Measurements from ENCODE around the gene GAB4.
"Not testable (repeated sequence)": the region's sequence is repeated elsewhere in the genome, so short reads cannot be mapped to it uniquely, and the experiment has no call there.

GAB4 gene

DNA sequence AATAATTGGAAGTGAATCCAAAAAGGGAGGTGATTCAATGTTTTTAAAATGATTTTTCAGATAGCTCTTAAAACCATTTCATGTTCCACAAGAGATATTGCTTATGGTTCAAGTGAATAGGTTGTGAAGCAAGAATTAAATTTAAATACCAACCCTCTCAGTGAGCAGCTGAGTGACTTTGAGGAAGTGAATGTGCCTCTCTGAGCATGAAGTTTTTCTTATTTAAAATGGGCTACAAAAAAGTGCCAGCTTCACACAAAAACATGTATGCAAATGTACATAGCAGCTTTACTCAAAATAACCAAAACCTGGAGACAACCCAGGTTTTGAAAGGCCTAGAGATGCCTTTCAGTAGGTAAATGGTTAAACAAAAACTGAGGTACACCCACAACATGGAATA lies 35.5 kb upstream of the GAB4 start:
- no peak overlapping the region for H3K18ac ChIP-seq (ENCODE audit: low read length)
- H3K9ac ChIP-seq (ENCODE audit: low read length) = no peak overlapping the region
- no peak overlapping the region for H2BK120ac ChIP-seq (ENCODE audit: low read depth, low read length)
- no peak overlapping the region for H3K23ac ChIP-seq (ENCODE audit: low read length)
- H3K79me2 ChIP-seq (ENCODE audit: control insufficient read depth, insufficient read depth, low read length) = no peaks in the 10 kb centered on the region
- no peaks in the 10 kb centered on the region for H3K36me3 ChIP-seq (ENCODE audit: control insufficient read depth, insufficient read depth, low read length)
- H3K4me1 ChIP-seq (ENCODE audit: control insufficient read depth, low read depth, low read length) = no peaks in the 10 kb centered on the region
- H4K5ac ChIP-seq (ENCODE audit: low read length) = no peak overlapping the region
- H3K27ac ChIP-seq (ENCODE audit: low read depth, low read length) = no peak overlapping the region
- H3K27me3 ChIP-seq (ENCODE audit: insufficient read depth, low read length, poor library complexity) = no peaks in the 10 kb centered on the region
- H4K8ac ChIP-seq (ENCODE audit: low read depth, low read length) = no peak overlapping the region
- H3K79me1 ChIP-seq (ENCODE audit: low read length) = no peaks in the 10 kb centered on the region
- no peak overlapping the region for H2AK5ac ChIP-seq (ENCODE audit: low read length)
- no peak overlapping the region for H3K56ac ChIP-seq (ENCODE audit: low read length)
- DNase-seq = no peak
- H3K4me3 ChIP-seq (ENCODE audit: low read length) = no peak overlapping the region
- no peak overlapping the region for H3K4me2 ChIP-seq (ENCODE audit: low read length)
- no peak overlapping the region for H2BK5ac ChIP-seq (ENCODE audit: low read length)
- H2BK15ac ChIP-seq (replicated peaks; ENCODE audit: low read depth) = no peak overlapping the region
- no peak overlapping the region for H3K4ac ChIP-seq (ENCODE audit: low read depth, low read length)

DNA sequence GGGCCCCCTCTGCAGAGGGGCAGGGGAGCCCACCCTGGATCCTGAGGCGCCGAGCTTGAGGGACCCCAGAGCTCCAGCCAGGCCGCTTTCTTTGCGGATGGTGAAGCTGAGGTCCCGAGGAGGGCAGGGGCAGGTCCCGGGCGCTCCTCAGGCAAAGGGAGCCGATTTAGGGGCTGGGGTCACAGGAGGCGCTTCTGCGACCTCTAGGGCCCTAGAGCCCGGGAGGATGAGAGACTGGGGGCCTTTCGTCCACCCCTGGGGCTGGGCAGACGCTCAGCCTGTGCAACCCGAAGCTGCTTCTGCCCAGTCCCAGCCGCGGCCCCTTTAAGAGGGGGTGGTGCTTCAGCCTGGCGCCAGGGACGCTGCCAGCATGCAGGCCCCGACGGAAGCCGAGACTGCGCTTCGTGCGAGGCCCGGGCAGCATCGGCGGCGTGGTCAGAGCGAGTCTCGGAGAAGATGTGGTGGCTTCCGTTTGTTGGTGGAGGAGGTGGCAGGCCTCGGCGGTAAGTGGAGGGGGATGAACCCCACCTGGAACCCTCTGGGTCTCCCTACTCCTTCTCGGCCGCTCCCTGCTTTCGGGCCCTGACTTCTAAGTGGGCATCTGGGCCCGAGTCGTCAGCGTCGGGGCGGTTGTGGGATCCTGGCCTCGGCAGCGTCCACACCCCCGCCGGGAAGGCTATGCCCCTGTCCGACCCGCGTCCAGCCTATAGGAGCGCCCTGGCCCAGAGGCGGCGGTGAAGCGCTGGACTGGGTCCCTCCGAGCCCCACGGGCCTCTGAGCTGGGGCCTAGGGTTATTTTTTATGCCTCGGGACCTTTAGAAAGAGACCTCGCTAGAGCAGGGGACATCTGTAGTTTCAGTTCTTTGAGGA lies 29.1 kb upstream of the GAB4 start:
- H3K4me1 ChIP-seq (ENCODE audit: control insufficient read depth, low read depth, low read length); H3K36me3 ChIP-seq (ENCODE audit: control insufficient read depth, insufficient read depth, low read length); DNase-seq; H2BK120ac ChIP-seq (ENCODE audit: low read depth, low read length); H3K18ac ChIP-seq (ENCODE audit: low read length); H3K4ac ChIP-seq (ENCODE audit: low read depth, low read length); H3K9ac ChIP-seq (ENCODE audit: low read length); H3K27ac ChIP-seq (ENCODE audit: low read depth, low read length); H3K79me2 ChIP-seq (ENCODE audit: control insufficient read depth, insufficient read depth, low read length); H4K5ac ChIP-seq (ENCODE audit: low read length); H3K23ac ChIP-seq (ENCODE audit: low read length); H3K4me2 ChIP-seq (ENCODE audit: low read length); H3K4me3 ChIP-seq (ENCODE audit: low read length); H2BK5ac ChIP-seq (ENCODE audit: low read length); H4K8ac ChIP-seq (ENCODE audit: low read depth, low read length); H3K27me3 ChIP-seq (ENCODE audit: insufficient read depth, low read length, poor library complexity); H2AK5ac ChIP-seq (ENCODE audit: low read length); H3K79me1 ChIP-seq (ENCODE audit: low read length); H2BK15ac ChIP-seq (replicated peaks; ENCODE audit: low read depth): not testable (repeated sequence)
- WGBS (ENCODE audit: extremely low coverage, insufficient coverage, low lambda C conversion rate) = no CpG with 5 or more reads among the region's 56 CpGs
- H3K56ac ChIP-seq (ENCODE audit: low read length) = peak overlapping the region; percentile 10

DNA sequence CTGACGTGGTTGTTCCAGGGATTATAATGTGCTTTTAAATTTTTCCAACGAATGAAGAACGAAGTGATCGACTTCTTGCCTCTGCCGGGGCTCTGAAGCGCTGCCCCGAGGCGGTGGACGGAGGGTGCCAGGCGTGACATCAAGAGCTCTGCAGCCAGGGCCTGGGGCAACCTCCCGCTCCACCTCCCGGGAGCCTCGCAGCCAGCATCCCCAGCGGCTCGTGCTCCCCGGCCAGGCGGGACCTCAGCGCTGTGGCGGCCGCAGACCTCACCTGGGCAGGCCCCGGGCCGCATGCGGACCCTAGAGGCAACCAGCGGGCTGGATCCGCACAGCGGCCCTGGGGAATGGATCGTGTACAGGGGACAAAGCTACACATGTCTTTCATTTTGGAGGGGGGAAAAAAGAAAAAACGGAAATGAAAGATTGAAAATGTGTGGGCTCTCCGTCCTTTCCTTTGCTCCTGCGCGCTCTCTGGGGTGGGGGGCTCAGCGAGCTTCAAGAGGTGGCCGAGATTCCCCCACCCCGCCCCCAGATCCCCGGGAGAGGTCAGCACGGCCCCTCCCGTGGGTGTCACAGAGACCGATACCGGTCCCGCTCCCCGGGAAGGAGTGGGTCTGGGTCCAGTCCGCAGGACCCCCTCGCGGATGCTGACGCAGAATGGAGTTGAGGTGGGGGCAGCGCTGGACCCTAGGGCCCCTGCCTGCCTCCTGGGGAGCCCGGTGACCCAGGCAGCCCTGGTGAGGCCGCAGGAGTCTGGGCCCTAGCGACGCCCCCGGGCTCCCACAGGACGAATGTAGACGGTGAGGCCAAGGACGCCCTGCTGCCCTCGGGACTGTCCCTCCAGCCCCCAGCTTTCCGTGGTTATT lies 28.2 kb upstream of the GAB4 start:
- not testable (repeated sequence) for H2BK15ac ChIP-seq (replicated peaks; ENCODE audit: low read depth); H2BK5ac ChIP-seq (ENCODE audit: low read length); H3K36me3 ChIP-seq (ENCODE audit: control insufficient read depth, insufficient read depth, low read length); H2AK5ac ChIP-seq (ENCODE audit: low read length); H3K18ac ChIP-seq (ENCODE audit: low read length); H3K27ac ChIP-seq (ENCODE audit: low read depth, low read length); H3K79me1 ChIP-seq (ENCODE audit: low read length); H3K9ac ChIP-seq (ENCODE audit: low read length); H3K23ac ChIP-seq (ENCODE audit: low read length); H3K4me2 ChIP-seq (ENCODE audit: low read length); H3K79me2 ChIP-seq (ENCODE audit: control insufficient read depth, insufficient read depth, low read length); H3K4ac ChIP-seq (ENCODE audit: low read depth, low read length); H3K4me3 ChIP-seq (ENCODE audit: low read length); H3K4me1 ChIP-seq (ENCODE audit: control insufficient read depth, low read depth, low read length); H3K56ac ChIP-seq (ENCODE audit: low read length); H4K8ac ChIP-seq (ENCODE audit: low read depth, low read length); H3K27me3 ChIP-seq (ENCODE audit: insufficient read depth, low read length, poor library complexity); H4K5ac ChIP-seq (ENCODE audit: low read length); H2BK120ac ChIP-seq (ENCODE audit: low read depth, low read length); DNase-seq
- no CpG with 5 or more reads among the region's 56 CpGs for WGBS (ENCODE audit: extremely low coverage, insufficient coverage, low lambda C conversion rate)

DNA sequence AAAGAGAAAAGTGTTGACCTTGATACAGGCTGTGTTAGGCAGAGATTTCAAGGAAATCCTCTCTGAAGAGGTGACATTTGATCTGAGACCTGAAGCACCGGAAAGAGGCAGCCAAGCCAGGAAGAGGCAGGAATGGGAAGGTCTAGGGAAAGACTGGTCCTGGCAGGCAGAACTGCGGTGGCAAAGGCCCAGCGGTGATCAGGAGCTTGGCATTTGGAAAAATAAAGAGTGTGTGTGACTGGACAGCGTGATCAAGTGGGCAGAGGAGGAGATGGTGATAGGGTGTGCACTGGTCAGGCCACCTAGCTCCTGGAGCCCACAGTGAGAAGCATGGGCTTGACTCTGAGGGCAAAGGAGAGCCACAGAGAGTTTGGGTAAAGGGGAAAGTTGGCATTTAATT lies 27.2 kb upstream of the GAB4 start:
- Histone ChIP-seq H2BK15ac (replicated peaks; ENCODE audit: low read depth) (no peak overlapping the region), H4K8ac (ENCODE audit: low read depth, low read length) (no peak overlapping the region), H3K4me2 (ENCODE audit: low read length) (no peak overlapping the region), H4K5ac (ENCODE audit: low read length) (no peak overlapping the region), H3K18ac (ENCODE audit: low read length) (no peak overlapping the region), H3K36me3 (ENCODE audit: control insufficient read depth, insufficient read depth, low read length) (no peaks in the 10 kb centered on the region), H3K56ac (ENCODE audit: low read length) (no peak overlapping the region), H3K9ac (ENCODE audit: low read length) (no peak overlapping the region), H3K4ac (ENCODE audit: low read depth, low read length) (no peak overlapping the region), H3K27me3 (ENCODE audit: insufficient read depth, low read length, poor library complexity) (no peaks in the 10 kb centered on the region), H3K4me1 (ENCODE audit: control insufficient read depth, low read depth, low read length) (no peaks in the 10 kb centered on the region), H2BK120ac (ENCODE audit: low read depth, low read length) (no peak overlapping the region), H3K23ac (ENCODE audit: low read length) (no peak overlapping the region), H2BK5ac (ENCODE audit: low read length) (no peak overlapping the region), H3K79me1 (ENCODE audit: low read length) (no peaks in the 10 kb centered on the region), H3K4me3 (ENCODE audit: low read length) (no peak overlapping the region), H2AK5ac (ENCODE audit: low read length) (no peak overlapping the region), H3K79me2 (ENCODE audit: control insufficient read depth, insufficient read depth, low read length) (no peaks in the 10 kb centered on the region), H3K27ac (ENCODE audit: low read depth, low read length) (no peak overlapping the region)
- no CpG with 5 or more reads among the region's 4 CpGs for WGBS (ENCODE audit: extremely low coverage, insufficient coverage, low lambda C conversion rate)
- DNase-seq = no peak

DNA sequence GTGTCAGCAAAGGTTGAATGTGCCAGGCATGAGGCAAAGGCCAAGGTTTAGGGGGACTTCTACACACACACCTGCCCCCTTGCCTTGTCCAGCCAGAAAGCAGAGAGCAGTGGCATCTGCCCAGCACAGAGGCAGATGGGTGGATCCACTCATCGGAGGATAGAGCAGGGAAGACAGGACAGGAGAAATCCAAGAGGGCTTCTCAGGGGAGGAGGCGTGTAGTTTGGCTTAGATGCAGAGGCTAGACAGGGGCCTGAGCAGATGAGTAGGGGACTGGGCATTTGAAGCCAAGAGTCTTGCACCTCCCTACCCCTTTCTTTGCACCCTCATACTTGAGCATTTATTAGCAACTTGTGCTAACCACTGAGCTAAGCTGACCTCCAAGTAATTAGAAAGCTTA lies 26.5 kb upstream of the GAB4 start:
- H2AK5ac ChIP-seq (ENCODE audit: low read length); H2BK120ac ChIP-seq (ENCODE audit: low read depth, low read length); H3K4me3 ChIP-seq (ENCODE audit: low read length); H3K23ac ChIP-seq (ENCODE audit: low read length); H3K27me3 ChIP-seq (ENCODE audit: insufficient read depth, low read length, poor library complexity); DNase-seq; H3K56ac ChIP-seq (ENCODE audit: low read length); H3K9ac ChIP-seq (ENCODE audit: low read length); H4K8ac ChIP-seq (ENCODE audit: low read depth, low read length); H3K4me1 ChIP-seq (ENCODE audit: control insufficient read depth, low read depth, low read length); H3K79me2 ChIP-seq (ENCODE audit: control insufficient read depth, insufficient read depth, low read length); H3K79me1 ChIP-seq (ENCODE audit: low read length); H3K36me3 ChIP-seq (ENCODE audit: control insufficient read depth, insufficient read depth, low read length); H3K4me2 ChIP-seq (ENCODE audit: low read length); H3K27ac ChIP-seq (ENCODE audit: low read depth, low read length); H4K5ac ChIP-seq (ENCODE audit: low read length); H2BK5ac ChIP-seq (ENCODE audit: low read length); H2BK15ac ChIP-seq (replicated peaks; ENCODE audit: low read depth); H3K18ac ChIP-seq (ENCODE audit: low read length); H3K4ac ChIP-seq (ENCODE audit: low read depth, low read length): not testable (repeated sequence)
- no CpG with 5 or more reads among the region's 2 CpGs for WGBS (ENCODE audit: extremely low coverage, insufficient coverage, low lambda C conversion rate)
